ENCODE results near the gene ZC2HC1C.
"Not testable (repeated sequence)": the region's sequence is repeated elsewhere in the genome, so short reads cannot be mapped to it uniquely, and the experiment has no call there.

ZC2HC1C gene

DNA sequence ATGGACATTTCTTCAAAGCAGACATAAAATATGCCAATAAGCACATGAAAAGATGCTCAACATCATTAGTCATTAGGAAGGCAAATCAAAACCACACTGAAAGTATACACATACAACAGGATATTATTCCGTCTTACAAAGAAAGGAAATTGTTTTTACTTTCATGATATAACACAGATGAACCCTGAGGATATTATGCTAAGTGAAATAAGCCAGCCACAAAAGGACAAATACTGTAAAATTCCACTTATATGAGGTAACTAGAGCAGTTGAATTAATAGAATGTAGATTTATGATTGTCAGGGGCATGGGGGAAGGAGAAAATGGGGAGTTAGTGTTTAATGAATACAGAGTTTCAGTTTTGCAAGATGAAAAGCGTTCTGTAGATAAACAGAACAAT, 9.8 kb upstream of the ZC2HC1C start:
- DNase-seq, result no peak

DNA sequence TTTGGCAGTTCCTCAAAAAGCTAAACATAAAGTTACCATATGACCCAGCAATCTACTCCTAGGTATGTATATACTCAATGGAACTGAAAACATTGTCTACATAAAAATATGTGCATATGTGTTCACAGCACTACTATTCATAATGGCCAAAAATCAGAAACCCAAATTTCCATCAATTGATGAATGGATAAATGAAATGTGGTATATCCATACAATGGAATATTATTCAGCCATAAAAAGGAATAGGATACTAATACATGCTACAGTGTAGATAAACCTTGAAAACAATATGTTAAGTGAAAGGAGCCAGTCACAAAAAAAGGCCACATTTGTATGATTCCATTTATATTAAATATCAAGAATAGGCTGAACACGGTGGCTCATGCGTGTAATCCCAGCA, 9.0 kb upstream of the ZC2HC1C start:
- no peak for DNase-seq

DNA sequence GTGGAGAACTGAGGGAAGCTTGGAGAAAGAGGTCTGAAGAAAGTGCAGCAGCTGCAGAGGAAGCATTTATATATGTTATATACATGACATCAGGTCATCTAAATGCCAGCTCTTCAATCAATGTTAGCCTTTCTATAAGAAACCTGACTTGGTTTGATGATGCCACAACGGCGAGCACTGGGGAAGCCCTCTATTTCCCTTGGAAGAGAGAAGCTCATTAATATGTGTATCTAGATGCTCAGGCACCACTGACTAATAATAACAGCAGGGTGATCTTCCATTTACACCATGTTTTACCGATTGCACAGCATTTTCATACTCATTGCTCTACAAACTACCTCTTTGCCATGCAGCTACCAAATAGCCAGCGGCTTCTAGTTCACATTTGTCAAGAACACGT, 6.4 kb upstream of the ZC2HC1C start:
- DNase-seq, result no peak

GRCh38 chr14:75063491-75064204, 5.8 kb upstream of the ZC2HC1C start, which contains the start of gene ACYP1:
TSS of gene ACYP1 (minus strand) at chr14:75064024. CDS start at chr14:75063553, 471 bp downstream.
- peak; percentile 91 for DNase-seq

DNA sequence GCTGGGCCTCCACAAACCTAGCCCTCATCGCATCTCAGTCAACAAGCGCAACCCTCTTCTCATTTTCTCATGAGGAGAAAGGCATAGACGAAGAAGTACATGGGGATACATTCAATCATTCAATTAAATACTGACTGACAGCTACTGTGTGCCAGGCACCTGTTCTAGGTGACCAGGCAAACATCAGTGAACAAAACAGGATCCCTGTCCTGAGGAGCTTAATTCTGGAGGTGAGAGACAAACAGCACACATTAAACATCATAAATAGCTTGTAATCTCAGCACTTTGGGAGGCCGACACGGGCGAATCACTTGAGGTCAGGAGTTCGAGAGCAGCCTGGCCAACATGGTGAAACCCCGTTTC, 5.3 kb upstream of the ZC2HC1C start:
- no peak for DNase-seq

GRCh38 chr14:75066691-75067090, 2.8 kb upstream of the ZC2HC1C start:
- DNase-seq, result no peak

DNA sequence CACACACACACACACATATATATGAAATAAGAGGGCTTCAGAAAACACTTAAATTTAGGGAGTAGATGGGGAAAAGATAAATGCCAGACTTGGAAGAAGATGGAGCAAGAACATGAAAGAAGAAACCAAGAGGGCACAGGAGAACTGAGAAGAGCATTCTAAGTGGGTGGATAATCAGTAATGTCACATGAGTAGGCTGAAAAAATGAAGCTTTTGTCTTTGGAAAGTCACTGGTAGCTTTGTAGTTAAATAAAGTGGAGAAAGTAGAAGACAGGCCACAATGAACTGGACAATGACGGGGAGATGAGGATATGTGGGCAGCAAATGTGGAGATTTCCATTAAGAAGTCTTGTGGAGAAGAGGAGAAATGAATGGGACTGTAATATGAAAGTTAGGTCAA, 2.2 kb upstream of the ZC2HC1C start:
- DNase-seq, result no peak

GRCh38 chr14:75067765-75068164, 1.7 kb upstream of the ZC2HC1C start:
- DNase-seq, result not testable (repeated sequence)

DNA sequence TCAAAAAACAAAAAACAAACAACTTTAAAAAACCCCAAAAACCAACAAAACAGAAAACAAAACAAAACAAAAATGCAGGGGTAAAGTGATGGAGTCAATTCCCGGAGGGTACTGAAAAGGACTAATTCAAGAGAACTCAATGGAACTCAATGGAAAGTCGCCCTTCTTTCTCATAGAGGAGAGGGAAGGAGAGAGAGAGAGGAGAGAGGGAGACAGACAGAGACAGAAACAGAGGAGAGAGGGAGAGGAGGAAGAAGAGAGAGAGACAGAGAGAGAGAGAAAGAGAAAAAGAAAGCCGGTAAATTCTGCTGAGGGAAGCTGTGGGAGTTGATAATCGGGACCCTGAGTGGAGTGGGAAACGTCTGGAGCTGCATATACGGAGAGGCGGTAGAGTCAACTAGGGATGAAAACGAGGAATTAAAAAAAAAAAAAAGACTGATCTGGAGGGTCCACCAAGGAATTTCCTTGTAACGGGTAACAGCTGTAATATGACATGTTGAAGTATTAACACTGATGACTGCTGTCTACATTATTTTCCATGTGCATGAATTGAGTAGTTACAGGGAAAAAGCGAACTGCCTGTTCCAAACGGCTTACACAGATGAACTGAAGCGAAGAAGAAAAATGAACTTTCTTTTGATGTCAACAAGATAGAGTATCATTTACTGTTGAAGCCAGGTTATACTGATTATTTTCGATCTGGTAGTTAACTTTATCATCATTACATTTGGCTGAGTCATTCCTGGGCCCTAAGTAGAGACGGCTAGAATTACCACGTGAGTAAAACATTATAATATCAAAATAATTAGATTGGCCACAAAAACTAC, 934 bp upstream of the ZC2HC1C start:
- no peak for DNase-seq

DNA sequence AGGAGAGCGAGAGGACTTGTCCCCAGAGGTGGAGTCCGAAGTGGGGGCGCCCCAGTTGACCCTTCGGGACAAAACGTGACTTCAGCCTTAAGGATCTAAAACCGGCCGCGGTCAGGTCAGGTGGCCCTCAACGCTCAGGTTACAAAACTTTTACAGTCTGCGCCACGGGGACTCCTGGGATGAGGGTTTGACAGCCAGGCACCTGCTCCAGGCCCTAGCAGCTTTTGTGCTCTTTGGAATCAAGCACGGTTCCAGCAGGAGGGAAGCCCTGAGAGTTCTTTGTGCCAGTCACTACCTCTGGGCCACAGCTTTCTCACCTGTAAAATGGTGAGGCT, 337 bp downstream of the ZC2HC1C start:
- no peak for DNase-seq

GRCh38 chr14:75070383-75070782, 942 bp downstream of the ZC2HC1C start:
- no peak for DNase-seq

- no peak for DNase-seq
Measured at GRCh38 chr14:75077794-75078193, 8.4 kb downstream of the ZC2HC1C start.

GRCh38 chr14:75079521-75079920, 10.1 kb downstream of the ZC2HC1C start:
- no peak for DNase-seq

- DNase-seq, result no peak
Measured at GRCh38 chr14:75081660-75082229, 12.3 kb downstream of the ZC2HC1C start.

GRCh38 chr14:75083271-75083670, 13.8 kb downstream of the ZC2HC1C start:
- DNase-seq, result no peak

DNA sequence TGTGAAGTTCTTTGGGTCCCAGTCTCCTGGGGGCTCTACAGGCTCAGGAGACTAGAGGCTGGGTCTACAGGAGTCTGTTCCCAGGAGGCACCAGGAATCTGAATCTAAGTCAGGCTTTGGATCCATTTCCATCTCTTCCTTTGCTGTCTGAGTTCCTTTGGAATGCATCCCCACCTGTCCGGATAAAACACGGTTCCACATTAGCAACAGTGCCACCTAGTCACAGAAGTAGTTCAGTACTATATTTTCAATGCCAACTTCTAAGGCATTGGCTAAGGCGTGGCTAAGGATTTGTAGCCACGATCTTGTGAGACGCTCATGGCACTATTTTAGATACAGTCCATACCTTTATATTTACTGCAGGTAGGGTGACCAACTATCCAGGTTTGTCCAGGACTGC, 15.1 kb downstream of the ZC2HC1C start:
- no peak for DNase-seq

GRCh38 chr14:75088153-75088552, 18.7 kb downstream of the ZC2HC1C start:
- no peak for DNase-seq

GRCh38 chr14:75088566-75089373, 19.3 kb downstream of the ZC2HC1C start:
- peak; percentile 54 for DNase-seq

DNA sequence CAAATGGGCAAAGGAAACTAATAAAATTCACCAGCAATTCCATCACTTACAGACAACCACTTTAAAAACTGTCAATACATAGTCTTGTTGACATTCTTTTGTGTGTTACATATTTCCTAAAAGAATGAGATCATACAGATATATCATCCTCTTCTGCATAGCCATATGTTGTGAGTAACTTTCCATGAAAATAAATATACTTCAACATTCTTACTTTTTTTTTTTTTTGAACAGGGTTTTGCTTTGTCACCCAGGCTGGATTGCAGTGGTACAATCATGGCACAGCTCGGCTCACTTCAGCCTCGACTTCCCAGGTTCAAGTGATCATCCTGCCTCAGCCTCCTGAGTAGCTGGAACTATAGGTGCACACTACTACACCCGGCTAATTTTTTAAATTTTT, 20.9 kb downstream of the ZC2HC1C start:
- no peak for DNase-seq

- no peak for DNase-seq
Measured at GRCh38 chr14:75091251-75091650, 21.8 kb downstream of the ZC2HC1C start.

DNA sequence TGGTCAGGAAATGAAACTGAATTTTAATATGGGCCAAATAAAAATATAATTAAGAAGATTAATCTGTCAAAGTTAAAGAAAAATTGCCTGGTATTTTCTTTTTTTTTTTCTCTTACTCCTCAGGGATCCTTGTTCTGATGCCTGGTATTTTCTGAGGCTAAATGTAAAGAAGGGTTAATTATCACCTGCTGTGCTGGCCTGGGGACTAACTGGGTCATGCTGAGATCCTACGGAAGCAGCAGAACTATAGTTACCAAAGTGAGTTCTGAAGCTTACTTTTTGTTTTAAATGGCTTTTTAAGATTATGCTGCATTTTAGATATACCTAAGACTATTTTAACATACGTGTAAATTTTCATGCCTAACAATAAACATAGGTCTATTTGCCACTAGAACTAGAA, 23.3 kb downstream of the ZC2HC1C start:
- no peak for DNase-seq

DNA sequence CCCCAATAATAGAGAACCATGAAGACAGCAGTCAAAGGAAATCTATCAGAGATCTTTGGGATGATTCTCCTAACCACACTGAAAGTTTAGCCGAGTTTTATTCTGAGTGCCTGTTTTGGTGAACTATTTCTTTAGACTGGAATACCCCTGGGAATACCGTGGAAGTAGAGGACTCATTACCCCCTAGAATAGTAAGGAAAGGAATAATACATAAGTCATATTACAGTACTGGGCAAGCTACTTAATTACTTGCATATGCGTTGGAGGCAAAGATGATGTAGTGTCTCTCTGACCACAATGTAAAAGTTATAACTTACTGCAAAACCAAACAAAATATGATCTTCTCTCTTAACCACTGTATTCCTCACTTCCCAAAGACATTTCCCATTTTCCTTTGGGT, 25.5 kb downstream of the ZC2HC1C start:
- DNase-seq, result no peak

- DNase-seq, result no peak
Measured at GRCh38 chr14:75095690-75096089, 26.2 kb downstream of the ZC2HC1C start.

Measured in OCI-M1 (cell line).